A549 (cell line): ENCODE results near the gene CAPN13. TPM values are rescaled to one million over a fixed set of nuclear protein-coding genes. Genes with fewer than 3 reads are reported as not detected.

Experiments
- ATAC-seq, 2 experiments: fragments of 200-7000 bp in 1 of 2; fragments of >200 bp in 1 of 2; cut with Nextera tagmentation in 1 of 2; cut with Tn5 transposase in 1 of 2; 3 replicates each; pipeline versions ENCODE4 v1.8.0 to v1.9.1; 2018 to 2020; ENCODE audit warnings: mild to moderate bottlenecking in 1 of 2, moderate library complexity in 1 of 2
- CTCF ChIA-PET: fragments of 300-600 bp; sonication (Branson Sonifier 250); formaldehyde crosslinking; extraction: SDS; loops from one replicate; lab custom pipeline; 2021; ENCODE audit warnings: antibody characterized with exemption, inconsistent platforms; lab: Yijun Ruan, JAX
- POLR2A ChIA-PET: fragments of 350-600 bp; formaldehyde crosslinking; extraction: SDS; loops from one replicate; lab custom pipeline; 2021; ENCODE audit warnings: antibody characterized with exemption, inconsistent platforms; lab: Yijun Ruan, JAX
- DNase-seq, 2 experiments: peaks; one replicate each; pipeline versions ENCODE4 v3.0.0 to v3.0.0-alpha.2; 2011 to 2016; ENCODE audit warnings: low read depth in 1 of 2, low spot score in 1 of 2
- FAIRE-seq: peaks from 2 replicates; lab custom pipeline; 2011; peaks lifted over from hg19 to GRCh38; lab: Jason Lieb, UNC
- H3K27ac ChIP-seq, 2 experiments: fragments of >200 bp; sonication (Bioruptor Twin); formaldehyde crosslinking; 3 replicates each; pipeline ENCODE4 v1.5.1; 2016 to 2017
- H3K4me1 ChIP-seq: fragments of >200 bp; sonication (Bioruptor Twin); formaldehyde crosslinking; 3 replicates; pipeline ENCODE4 v1.6.1; 2016
- H3K4me2 ChIP-seq: fragments of >200 bp; sonication (Bioruptor Twin); formaldehyde crosslinking; 3 replicates; pipeline ENCODE4 v1.6.1; 2016
- H3K4me3 ChIP-seq: fragments of >200 bp; sonication (Bioruptor Twin); formaldehyde crosslinking; 3 replicates; pipeline ENCODE4 v1.5.1; 2016
- H3K9me3 ChIP-seq: fragments of >200 bp; sonication (Bioruptor Twin); formaldehyde crosslinking; 3 replicates; pipeline ENCODE4 v1.6.1; 2016
- CBX2 ChIP-seq: fragments of 200-600 bp; sonication (generic); IDR thresholded peaks from 2 replicates; pipeline ENCODE4 v1.6.1; 2016; ENCODE audit warnings: low read depth, mild to moderate bottlenecking, borderline replicate concordance
- CHD2 ChIP-seq: fragments of 150-350 bp; IDR thresholded peaks from 2 replicates; pipeline ENCODE4 v1.6.1; 2014; ENCODE audit warnings: low read length; ENCODE audit not compliant: partially characterized antibody
- CHD4 ChIP-seq: fragments of 200-600 bp; sonication (generic); IDR thresholded peaks from 2 replicates; pipeline ENCODE4 v1.6.1; 2016; ENCODE audit warnings: antibody characterized with exemption, mild to moderate bottlenecking, borderline replicate concordance
- EHF ChIP-seq: fragments of 250-450 bp; sonication (Bioruptor Pico); IDR thresholded peaks from 2 replicates; pipeline ENCODE4 v1.5.0; 2020; ENCODE audit warnings: mild to moderate bottlenecking
- EP300 ChIP-seq, 2 experiments: fragments of >200 bp; sonication (Bioruptor Twin); formaldehyde crosslinking; IDR thresholded peaks; 2 replicates in 1 of 2; 3 replicates in 1 of 2; pipeline ENCODE4 v1.6.1; 2016 to 2017
- FOSL2 ChIP-seq, 2 experiments: fragments of 450-650 bp in 1 of 2; fragments of >200 bp in 1 of 2; sonication (Bioruptor Twin) in 1 of 2; formaldehyde crosslinking; IDR thresholded peaks; 2 replicates each; pipeline versions ENCODE4 v1.5.0 to v1.6.1; 2016 to 2020; ENCODE audit warnings: mild to moderate bottlenecking in 1 of 2, moderate library complexity in 1 of 2
- HEYL ChIP-seq: fragments of 250-450 bp; sonication (Bioruptor Pico); IDR thresholded peaks from 2 replicates; pipeline ENCODE4 v1.8.0; 2021; ENCODE audit warnings: mild to moderate bottlenecking, moderate library complexity
- MAX ChIP-seq: IDR thresholded peaks from 2 replicates; pipeline ENCODE4 v1.6.1; 2012
- NFE2L2 ChIP-seq: fragments of 150-350 bp; conservative IDR thresholded peaks from 2 replicates; pipeline ENCODE4 v1.6.1; 2014; ENCODE audit warnings: low read length
- PBX3 ChIP-seq: IDR thresholded peaks from 2 replicates; pipeline ENCODE4 v1.6.1; 2012
- POLR2A ChIP-seq: IDR thresholded peaks from 2 replicates; pipeline ENCODE4 v1.6.1; 2012; ENCODE audit warnings: mild to moderate bottlenecking, low read length
- POLR2AphosphoS2 ChIP-seq: conservative IDR thresholded peaks from 2 replicates; pipeline ENCODE4 v1.6.1; 2012; ENCODE audit warnings: low read length, improper control_type of control experiment, inconsistent platforms
- SMC3 ChIP-seq: fragments of >200 bp; sonication (Bioruptor Twin); formaldehyde crosslinking; IDR thresholded peaks from 3 replicates; pipeline ENCODE4 v1.6.1; 2018; ENCODE audit warnings: inconsistent platforms
- ZC3H11A ChIP-seq: fragments of 450-650 bp; IDR thresholded peaks from 2 replicates; pipeline ENCODE4 v1.6.1; 2014; ENCODE audit warnings: antibody characterized with exemption, mild to moderate bottlenecking
- ZFP36 ChIP-seq: fragments of 450-650 bp; IDR thresholded peaks from 2 replicates; pipeline ENCODE4 v1.6.1; 2014; ENCODE audit warnings: borderline replicate concordance; ENCODE audit not compliant: partially characterized antibody
- WGBS: methylation state at CpG from one replicate; pipeline ENCODE4 v1.1.6; 2017; ENCODE audit errors: missing lambda C conversion rate; 5-methylcytosine and 5-hydroxymethylcytosine counted together
- polyA plus RNA-seq, 4 experiments: library from polyadenylated mRNA; depleted of rRNA in 3 of 4; stranded (reverse); fragments of >200 nt; fragmentation: RNase III in 1 of 4; extraction: RNeasy Plus Mini Kit Qiagen cat#74134 plus additional on column Dnase treatment in 1 of 4; gene quantifications; 2 replicates in 3 of 4; 3 replicates in 1 of 4; pipeline ENCODE4 v1.2.3, GENCODE V29; 2011 to 2017
- TF ChIP-seq, protein P1 (sequence below): fragments of 150-350 bp; IDR thresholded peaks from 2 replicates; pipeline ENCODE4 v1.6.1; 2014; ENCODE audit warnings: low read depth, mild to moderate bottlenecking, low read length
- TF ChIP-seq, protein P2 (sequence below): fragments of 250-450 bp; sonication (Bioruptor Pico); IDR thresholded peaks from 2 replicates; pipeline ENCODE4 v1.5.0; 2021; ENCODE audit warnings: mild to moderate bottlenecking, moderate library complexity, borderline replicate concordance

CAPN13 gene
- polyA plus RNA-seq, 2 of the 4 experiments (the other 2 are of a cell fraction), result 0.08 to 0.18 TPM

DNA sequence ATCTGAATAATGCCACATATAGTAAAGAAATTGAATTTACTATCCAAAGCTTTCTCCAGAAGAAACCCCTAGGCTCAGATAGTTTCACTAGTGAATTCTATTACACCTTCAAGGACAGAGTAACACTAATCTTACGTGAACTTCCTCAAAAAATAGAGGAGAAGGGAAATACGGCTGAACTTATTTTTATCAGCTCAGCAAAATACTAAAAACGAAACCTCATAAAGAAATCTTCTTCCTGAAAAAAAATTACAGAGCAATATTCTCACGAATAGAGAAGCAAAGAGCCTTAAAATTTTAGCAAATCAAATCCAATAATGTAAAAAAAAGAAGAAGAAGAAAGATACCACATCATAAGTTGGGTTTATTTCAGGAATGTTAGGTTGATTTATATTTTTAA is 14.7 kb downstream of the CAPN13 start:
- Histone ChIP-seq H3K4me1 (no peaks in the 10 kb centered on the region), H3K4me2 (no peak overlapping the region), H3K4me3 (no peak overlapping the region), H3K9me3 (no peaks in the 10 kb centered on the region), H3K27ac (no peak overlapping the region)
- no peak for ATAC-seq
- POLR2A ChIA-PET, result no interaction called here
- 19% methylated on average over 4 of the region's 4 CpGs for WGBS
- TF ChIP-seq CBX2, result no peak
- TF ChIP-seq ZFP36, result no peak
- no peak for TF ChIP-seq PBX3
- no peak for DNase-seq
- CTCF ChIA-PET, result no interaction called here
- no peak for FAIRE-seq

DNA sequence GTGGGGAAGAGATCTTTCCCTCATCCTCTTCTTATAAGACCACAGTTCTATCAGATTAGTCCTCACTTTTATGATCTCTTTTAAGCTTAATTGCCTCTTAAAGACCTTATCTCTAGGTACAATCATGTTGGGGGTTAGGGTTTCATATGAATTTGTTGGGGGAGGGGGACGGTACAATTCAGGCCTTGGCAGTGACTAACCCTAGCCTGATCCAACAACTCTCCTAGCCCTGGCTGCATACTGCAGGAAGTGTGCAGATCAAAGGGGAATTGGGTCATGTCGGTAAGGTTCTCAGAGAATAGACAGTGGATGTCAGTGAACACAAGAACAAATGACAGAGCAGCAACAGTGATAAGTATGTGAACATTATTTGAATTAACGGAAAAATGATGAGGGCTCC is 16.4 kb downstream of the CAPN13 start:
- DNase-seq, result no peak
- Histone ChIP-seq H3K27ac (no peak overlapping the region), H3K4me1 (no peaks in the 10 kb centered on the region), H3K4me3 (no peak overlapping the region), H3K9me3 (no peaks in the 10 kb centered on the region), H3K4me2 (no peak overlapping the region)
- 42% methylated on average over 3 of the region's 3 CpGs for WGBS
- ChIA-PET POLR2A (no interaction called here), CTCF (interaction anchor here (1.7 kb wide), 1 partner anchor 8 kb away, joined by 4 read pairs; no protein-coding TSS in a partner anchor)
- FAIRE-seq, result no peak
- no peak for ATAC-seq
- no peak for TF ChIP-seq EHF (CRISPR knock-in tag)
- no peak for TF ChIP-seq POLR2A
- no peak for TF ChIP-seq FOSL2 (IDR thresholded peaks at IDR 0.05)
- TF ChIP-seq FOSL2 (CRISPR knock-in tag; IDR thresholded peaks at IDR 0.05), result no peak
- no peak for TF ChIP-seq SMC3
- no peak for TF ChIP-seq POLR2AphosphoS2
- no peak for TF ChIP-seq CHD2
- TF ChIP-seq EP300 (IDR thresholded peaks at IDR 0.05), result no peak
- TF ChIP-seq HEYL (CRISPR knock-in tag), result no peak
- TF ChIP-seq, protein P1, sequence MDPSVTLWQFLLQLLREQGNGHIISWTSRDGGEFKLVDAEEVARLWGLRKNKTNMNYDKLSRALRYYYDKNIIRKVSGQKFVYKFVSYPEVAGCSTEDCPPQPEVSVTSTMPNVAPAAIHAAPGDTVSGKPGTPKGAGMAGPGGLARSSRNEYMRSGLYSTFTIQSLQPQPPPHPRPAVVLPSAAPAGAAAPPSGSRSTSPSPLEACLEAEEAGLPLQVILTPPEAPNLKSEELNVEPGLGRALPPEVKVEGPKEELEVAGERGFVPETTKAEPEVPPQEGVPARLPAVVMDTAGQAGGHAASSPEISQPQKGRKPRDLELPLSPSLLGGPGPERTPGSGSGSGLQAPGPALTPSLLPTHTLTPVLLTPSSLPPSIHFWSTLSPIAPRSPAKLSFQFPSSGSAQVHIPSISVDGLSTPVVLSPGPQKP, result no peak
- no peak for TF ChIP-seq ZC3H11A
- TF ChIP-seq, protein P2, sequence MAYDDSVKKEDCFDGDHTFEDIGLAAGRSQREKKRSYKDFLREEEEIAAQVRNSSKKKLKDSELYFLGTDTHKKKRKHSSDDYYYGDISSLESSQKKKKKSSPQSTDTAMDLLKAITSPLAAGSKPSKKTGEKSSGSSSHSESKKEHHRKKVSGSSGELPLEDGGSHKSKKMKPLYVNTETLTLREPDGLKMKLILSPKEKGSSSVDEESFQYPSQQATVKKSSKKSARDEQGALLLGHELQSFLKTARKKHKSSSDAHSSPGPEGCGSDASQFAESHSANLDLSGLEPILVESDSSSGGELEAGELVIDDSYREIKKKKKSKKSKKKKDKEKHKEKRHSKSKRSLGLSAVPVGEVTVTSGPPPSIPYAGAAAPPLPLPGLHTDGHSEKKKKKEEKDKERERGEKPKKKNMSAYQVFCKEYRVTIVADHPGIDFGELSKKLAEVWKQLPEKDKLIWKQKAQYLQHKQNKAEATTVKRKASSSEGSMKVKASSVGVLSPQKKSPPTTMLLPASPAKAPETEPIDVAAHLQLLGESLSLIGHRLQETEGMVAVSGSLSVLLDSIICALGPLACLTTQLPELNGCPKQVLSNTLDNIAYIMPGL (CRISPR knock-in tag), result no peak
- no peak for TF ChIP-seq MAX
- no peak for TF ChIP-seq CHD4
- TF ChIP-seq, all 56 proteins: peak for 0

DNA sequence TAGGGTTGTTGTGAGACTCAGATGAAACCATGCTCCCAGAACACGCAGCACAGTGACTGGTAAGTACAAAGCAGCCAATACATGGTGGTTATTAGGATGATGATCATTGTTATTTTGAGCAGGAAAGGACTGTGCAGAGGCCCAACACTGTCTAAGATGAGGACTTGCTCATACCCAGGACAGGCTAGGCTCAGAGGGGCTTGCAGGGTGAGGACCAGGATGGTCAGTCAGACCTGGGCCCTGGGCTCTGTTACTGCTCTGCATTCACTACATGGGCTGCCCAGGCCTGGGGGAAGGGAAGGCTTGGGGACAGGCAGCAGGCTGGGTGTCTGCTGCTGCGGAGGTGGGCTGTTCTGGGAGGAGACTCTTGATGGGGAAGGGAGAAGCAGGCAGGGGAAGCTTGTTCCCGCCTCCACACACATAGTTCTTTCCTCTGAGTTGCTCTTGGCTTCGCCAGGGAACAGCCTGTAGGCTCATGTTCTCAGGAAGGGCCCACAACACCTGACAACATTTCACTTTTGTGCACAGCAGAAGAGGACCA is 17.5 kb downstream of the CAPN13 start:
- ATAC-seq (no peak; a peak in 1 of 6 replicates), FAIRE-seq (no peak), DNase-seq (no peak)
- Histone ChIP-seq H3K27ac (no peak overlapping the region), H3K4me3 (no peak overlapping the region), H3K4me1 (no peaks in the 10 kb centered on the region), H3K4me2 (no peak overlapping the region), H3K9me3 (no peaks in the 10 kb centered on the region)
- TF ChIP-seq NFE2L2 (no peak), EP300 (IDR thresholded peaks at IDR 0.05) (no peak)
- ChIA-PET POLR2A (no interaction called here), CTCF (interaction anchor here (1.7 kb wide), 1 partner anchor 9 kb away, joined by 4 read pairs; no protein-coding TSS in a partner anchor)
- 8% methylated on average over 4 of the region's 4 CpGs for WGBS
